HCT116 (cell line): ENCODE data around the gene RAD52. TPM values are rescaled to one million over a fixed set of nuclear protein-coding genes. Genes with fewer than 3 reads are reported as not detected.

Experiments used
- ATAC-seq: fragments of 200-7000 bp; cut with Tn5 transposase; 2 replicates; pipeline ENCODE4 v1.9.1; 2020; ENCODE audit warnings: mild to moderate bottlenecking, moderate library complexity
- BruUV-seq: library from RNA; stranded (reverse); fragments of 400-500 nt; replicated peaks from 2 replicates; lab custom pipeline; 2021; lab: Mats Ljungman, UMichigan
- CTCF ChIA-PET: fragments of 300-600 bp; sonication (Branson Sonifier 250); formaldehyde crosslinking; loops from one replicate; lab custom pipeline; 2021; ENCODE audit warnings: antibody characterized with exemption; lab: Charles Lee
- POLR2A ChIA-PET: fragments of 300-600, 350-600 bp; sonication (Branson Sonifier 250); formaldehyde crosslinking; loops from one replicate; lab custom pipeline; 2021; ENCODE audit warnings: antibody characterized with exemption; lab: Charles Lee
- RAD21 ChIA-PET, 2 experiments: fragments of 300-600 bp; sonication (Branson Sonifier 250); formaldehyde crosslinking; loops; one replicate each; lab custom pipeline; 2023; ENCODE audit warnings: low total read pairs in 2 of 2; ENCODE audit not compliant: uncharacterized antibody in 2 of 2, unreplicated experiment in 2 of 2, low non-redundant PET in 1 of 2; lab: Charles Lee
- DNase-seq: peaks from one replicate; pipeline ENCODE4 v3.0.0-alpha.2; 2010; ENCODE audit warnings: low read depth, low spot score
- H2AFZ ChIP-seq: fragments of 200-600 bp; shearing (Covaris generic), sonication (generic); 2 replicates; pipeline ENCODE4 v1.6.1; 2017; ENCODE audit warnings: low read depth, mixed run types, mixed read lengths, antibody characterized with exemption, low read length; ENCODE audit not compliant: poor library complexity, severe bottlenecking
- H3K27ac ChIP-seq: 2 replicates; pipeline ENCODE4 v1.5.1; 2012; ENCODE audit warnings: low read depth, low read length
- H3K27me3 ChIP-seq: fragments of 200-600 bp; sonication (generic); 2 replicates; pipeline ENCODE4 v1.6.1; 2016; ENCODE audit warnings: mixed run types, low read length, mixed read lengths; ENCODE audit not compliant: insufficient read depth
- H3K36me3 ChIP-seq, 2 experiments: fragments of 200-500 bp in 1 of 2; fragments of 200-600 bp in 1 of 2; sonication (Bioruptor generic) in 1 of 2; sonication (generic) in 1 of 2; 2 replicates each; pipeline versions ENCODE4 v1.5.1 to v1.6.1; 2014 to 2016; ENCODE audit warnings: low read length in 2 of 2, inconsistent platforms in 1 of 2, mixed read lengths in 1 of 2, mixed run types in 1 of 2; ENCODE audit not compliant: insufficient read depth in 2 of 2, control insufficient read depth in 1 of 2
- H3K4me1 ChIP-seq, 2 experiments: fragments of 200-600 bp in 1 of 2; sonication (generic) in 1 of 2; 2 replicates each; pipeline versions ENCODE4 v1.5.1 to v1.6.1; 2012 to 2017; ENCODE audit warnings: low read length in 2 of 2, inconsistent platforms in 1 of 2, mild to moderate bottlenecking in 1 of 2, mixed read lengths in 1 of 2, mixed run types in 1 of 2, moderate library complexity in 1 of 2; ENCODE audit not compliant: insufficient read depth in 2 of 2, control insufficient read depth in 1 of 2
- H3K4me2 ChIP-seq: fragments of 200-600 bp; sonication (generic); 2 replicates; pipeline ENCODE4 v1.6.1; 2017; ENCODE audit warnings: mixed run types, low read length, mixed read lengths
- H3K4me3 ChIP-seq, 2 experiments: fragments of 200-600 bp in 1 of 2; sonication (generic) in 1 of 2; replicated peaks in 1 of 2; 2 replicates each; pipeline ENCODE4 v1.5.1; 2011 to 2016; ENCODE audit warnings: low read length in 2 of 2, control low read depth in 1 of 2, low read depth in 1 of 2, mild to moderate bottlenecking in 1 of 2, mixed read lengths in 1 of 2, mixed run types in 1 of 2
- H3K79me2 ChIP-seq: fragments of 200-600 bp; sonication (generic); 2 replicates; pipeline ENCODE4 v1.6.1; 2017; ENCODE audit warnings: mild to moderate bottlenecking, mixed run types, low read length, moderate library complexity, mixed read lengths; ENCODE audit not compliant: insufficient read depth
- H3K9ac ChIP-seq: fragments of 200-600 bp; sonication (generic); 2 replicates; pipeline ENCODE4 v1.6.1; 2016; ENCODE audit warnings: low read length, mixed read lengths
- H3K9me2 ChIP-seq: fragments of 200-600 bp; sonication (generic), shearing (Covaris generic); 2 replicates; pipeline ENCODE4 v1.6.1; 2017; ENCODE audit warnings: mixed run types, mild to moderate bottlenecking, moderate library complexity; ENCODE audit not compliant: insufficient read depth
- H3K9me3 ChIP-seq, 2 experiments: fragments of 200-500 bp in 1 of 2; fragments of 200-600 bp in 1 of 2; sonication (Bioruptor generic) in 1 of 2; sonication (generic) in 1 of 2; 2 replicates each; pipeline ENCODE4 v1.6.1; 2014 to 2017; ENCODE audit warnings: low read length in 2 of 2, mixed read lengths in 2 of 2, inconsistent platforms in 1 of 2, low read depth in 1 of 2, mild to moderate bottlenecking in 1 of 2, mixed run types in 1 of 2, moderate library complexity in 1 of 2; ENCODE audit not compliant: control insufficient read depth in 1 of 2, insufficient read depth in 1 of 2
- H4K20me1 ChIP-seq: fragments of 200-600 bp; sonication (generic), shearing (Covaris generic); 2 replicates; pipeline ENCODE4 v1.6.1; 2017; ENCODE audit warnings: mixed run types, mild to moderate bottlenecking, moderate library complexity; ENCODE audit not compliant: insufficient read depth
- ATF3 ChIP-seq: IDR thresholded peaks from 2 replicates; pipeline ENCODE4 v1.6.1; 2012
- EGR1 ChIP-seq: IDR thresholded peaks from 2 replicates; pipeline ENCODE4 v1.6.1; 2012; ENCODE audit warnings: low read depth
- EZH2 ChIP-seq: fragments of 200-600 bp; sonication (generic); IDR thresholded peaks from 2 replicates; pipeline ENCODE4 v1.6.1; 2017; ENCODE audit warnings: antibody characterized with exemption, mixed run types
- RAD21 ChIP-seq: IDR thresholded peaks from 2 replicates; pipeline ENCODE4 v1.6.1; 2012; ENCODE audit warnings: low read depth, mild to moderate bottlenecking
- SP1 ChIP-seq: IDR thresholded peaks from 2 replicates; pipeline ENCODE4 v1.6.1; 2012; ENCODE audit warnings: low read depth
- YY1 ChIP-seq: IDR thresholded peaks from 2 replicates; pipeline ENCODE4 v1.6.1; 2011; ENCODE audit warnings: low read length, low read depth, moderate library complexity, mild to moderate bottlenecking; ENCODE audit not compliant: insufficient replicate concordance; ENCODE audit errors: extremely low read depth
- ZBTB33 ChIP-seq: IDR thresholded peaks from 2 replicates; pipeline ENCODE4 v1.6.1; 2011; ENCODE audit warnings: mild to moderate bottlenecking, low read length, moderate library complexity; ENCODE audit not compliant: insufficient replicate concordance; ENCODE audit errors: extremely low read depth
- ZFX ChIP-seq: fragments of 450-650 bp; IDR thresholded peaks from 2 replicates; pipeline ENCODE4 v1.6.1; 2017
- intact Hi-C: fragments of 100-400 bp; cut with micrococcal nuclease; formaldehyde crosslinking; loops from 2 replicates; pipeline ENCODE4 v1.10.0; 2022
- total RNA-seq: library from RNA; stranded (reverse); gene quantifications from one replicate; pipeline ENCODE4 v1.2.1, GENCODE V29; 2021; ENCODE audit not compliant: unreplicated experiment

The RAD52 gene
- total RNA-seq, 1 experiment from 2014 or later: 24.4 TPM

- no peak for TF ChIP-seq ATF3
Measured at GRCh38 chr12:998020-998874, 48.8 kb upstream of the RAD52 start (continued).

- Histone ChIP-seq H3K27me3 (no peaks in the 10 kb centered on the region), H3K9me2 (no peaks in the 10 kb centered on the region), H3K4me2 (no peak overlapping the region), H3K4me1 (peaks cover 0 to 18% of the 10 kb centered on the region in 2 experiments; a peak in 2 of 4 replicates), H3K79me2 (peaks cover 84% of the 10 kb centered on the region), H3K27ac (no peak overlapping the region), H3K4me3 (no peak overlapping the region), H3K36me3 (no peaks in the 10 kb centered on the region), H3K9ac (no peak overlapping the region), H3K9me3 (no peaks in the 10 kb centered on the region), H2AFZ (no peak overlapping the region), H4K20me1 (no peaks in the 10 kb centered on the region)
- ChIA-PET POLR2A (no interaction called here), CTCF (no interaction called here), RAD21 (no interaction called here)
- no TSS peak for BruUV-seq
- no peak for ATAC-seq
- no peak for TF ChIP-seq EZH2
- no peak for TF ChIP-seq RAD21
- no peak for TF ChIP-seq ZBTB33
- no peak for TF ChIP-seq SP1
- no peak for TF ChIP-seq ZFX
- TF ChIP-seq EGR1: no peak
- no peak for TF ChIP-seq YY1
- no peak for DNase-seq
- intact Hi-C loops: no loop called here
Measured at GRCh38 chr12:997505-997904, 48.0 kb upstream of the RAD52 start.
